Left lobe of liver (tissue), 2 donors: ENCODE measurements around the gene ZNF669. TPM values are rescaled to one million over a fixed set of nuclear protein-coding genes. Genes with fewer than 3 reads are reported as not detected.
A peak's percentile ranks its signal among the peaks of the same experiment; 100 is the strongest.
"Not testable (repeated sequence)": the region's sequence is repeated elsewhere in the genome, so short reads cannot be mapped to it uniquely, and the experiment has no call there.

Source experiments
- ATAC-seq: fragments of 200-7000 bp; cut with Tn5 transposase; one replicate; pipeline ENCODE4 v1.9.1; 2020; ENCODE audit warnings: mild to moderate bottlenecking, moderate library complexity
- DNase-seq: peaks from one replicate; pipeline ENCODE4 v3.0.0-alpha.2; 2020; ENCODE audit warnings: low spot score
- total RNA-seq: library from RNA; stranded (reverse); gene quantifications from one replicate; pipeline ENCODE4 v1.2.1, GENCODE V29; 2021
- donor health status: DM: no; HTN: no; CAD: no; lungs with moderate emphysema.
- donor health status: DM: no; HTN: yes; CAD: no.

The ZNF669 gene
- 1.7 TPM for total RNA-seq

- peak; percentile 97 for DNase-seq
- ATAC-seq = peak; percentile 99
These were observed at the start of gene ZNF669 for GRCh38 chr1:247103859-247104591. Gene ZNF669 (minus strand): TSS chr1:247104356. CDS start chr1:247104199, 157 bp downstream.

DNA sequence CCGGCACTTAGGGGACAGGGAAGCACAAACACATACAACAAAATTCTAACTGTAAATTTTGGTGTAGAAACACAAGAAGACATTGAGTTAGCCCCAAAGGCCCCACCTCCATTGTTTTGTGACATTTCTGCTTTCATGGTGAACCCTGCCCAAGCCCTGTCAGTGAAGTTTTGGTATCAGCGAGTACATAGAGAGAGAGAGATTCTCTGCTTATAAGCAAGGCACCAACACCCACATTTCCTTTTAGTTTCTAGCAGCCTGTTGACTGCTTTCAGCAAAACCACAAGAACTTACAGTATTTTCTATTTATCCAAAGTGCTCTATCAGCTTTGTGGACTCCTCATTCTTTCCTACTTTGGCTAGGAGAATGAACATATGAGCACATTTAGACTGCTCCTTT, 43.6 kb upstream of the ZNF669 start:
- DNase-seq = no peak
- no peak for ATAC-seq

GRCh38 chr1:247147120-247147519, 43.0 kb upstream of the ZNF669 start:
- not testable (repeated sequence) for ATAC-seq, DNase-seq

DNA sequence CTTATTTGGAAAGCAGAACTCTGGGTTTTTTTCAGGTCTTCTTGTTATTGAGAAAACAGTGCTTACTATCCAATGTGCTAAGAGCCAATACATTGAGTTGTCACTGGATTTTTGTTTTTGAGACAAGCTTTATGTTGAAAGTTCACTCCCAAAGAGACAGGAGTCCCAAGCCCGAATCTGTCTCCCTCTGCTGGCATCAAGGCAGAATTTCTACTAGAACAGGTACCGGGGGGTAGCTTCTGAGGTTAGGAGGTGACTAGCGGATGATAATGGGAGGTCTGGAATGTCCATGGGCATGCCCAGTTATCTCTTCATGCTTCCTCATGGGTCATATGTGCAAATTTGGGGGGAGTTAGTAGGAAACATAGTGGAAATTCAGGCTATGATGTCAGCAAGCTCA, 42.5 kb upstream of the ZNF669 start:
- no peak for DNase-seq
- no peak for ATAC-seq

- DNase-seq = no peak
- ATAC-seq = no peak
These were observed 41.1 kb upstream of the ZNF669 start for GRCh38 chr1:247145279-247145678.

DNA sequence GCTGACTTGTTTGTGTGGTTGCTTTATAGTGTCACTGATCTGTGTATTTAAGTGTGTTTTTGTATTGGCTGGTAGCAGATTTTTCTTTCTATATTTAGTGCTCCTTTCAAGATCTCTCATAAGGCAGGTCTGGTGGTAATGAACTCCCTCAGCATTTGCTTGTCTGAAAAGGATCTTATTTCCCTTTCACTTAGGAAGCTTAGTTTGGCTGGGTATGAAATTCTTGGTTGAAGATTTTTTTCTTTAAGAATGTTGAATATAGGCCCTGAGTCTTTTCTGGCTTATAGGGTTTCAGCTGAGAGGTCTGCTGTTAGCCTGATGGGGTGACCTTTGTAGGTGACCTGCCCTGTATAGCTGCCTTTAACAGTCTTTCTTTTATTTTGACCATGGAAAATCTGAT, 35.4 kb upstream of the ZNF669 start:
- DNase-seq, ATAC-seq: not testable (repeated sequence)

GRCh38 chr1:247131236-247131635, 27.1 kb upstream of the ZNF669 start:
- ATAC-seq (no peak), DNase-seq (no peak)

GRCh38 chr1:247127519-247128282, 23.5 kb upstream of the ZNF669 start:
- not testable (repeated sequence) for DNase-seq, ATAC-seq

DNA sequence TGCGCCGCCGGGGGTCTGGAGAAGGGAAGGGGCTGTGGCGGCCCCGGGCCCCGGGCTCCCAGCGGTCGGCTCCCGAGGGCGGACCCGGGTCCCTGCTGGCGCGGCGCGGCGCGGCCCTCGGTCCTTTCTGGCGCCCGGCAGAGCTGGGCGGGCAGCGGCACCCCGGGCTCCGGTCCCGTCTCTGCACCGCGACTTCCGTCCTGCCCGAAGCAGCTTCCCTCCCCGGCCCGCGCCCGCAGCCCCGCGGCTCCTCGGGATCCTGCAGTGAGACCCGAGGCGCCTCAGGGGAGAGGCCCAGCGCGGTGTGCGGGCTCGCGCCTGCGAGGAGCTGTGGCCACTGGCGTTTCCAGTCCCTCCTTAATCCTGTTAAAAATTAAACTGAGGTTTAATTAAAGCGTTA, 22.4 kb upstream of the ZNF669 start:
- peak; percentile 80 for ATAC-seq
- DNase-seq = not testable (repeated sequence)

DNA sequence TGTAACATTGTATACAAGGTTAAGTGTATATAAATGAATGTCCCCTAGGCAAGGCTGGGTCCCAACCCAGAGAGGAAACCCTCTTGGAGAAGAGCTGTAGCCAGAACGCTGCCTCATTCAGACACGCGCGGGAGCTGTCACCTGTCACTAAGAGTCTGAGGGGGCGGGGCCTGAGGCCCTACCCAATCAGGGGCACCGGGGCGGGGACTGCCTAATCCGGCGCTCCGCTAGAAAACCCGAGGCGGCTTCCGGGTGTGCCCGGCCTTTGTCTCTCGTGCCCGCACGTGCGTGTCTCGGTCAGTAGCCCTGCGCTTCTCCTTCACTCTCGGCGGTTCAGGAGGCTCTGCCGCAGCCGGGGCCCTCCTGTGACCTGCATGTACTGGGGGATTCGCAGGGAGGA, 22.0 kb upstream of the ZNF669 start:
- peak; percentile 99 for ATAC-seq
- not testable (repeated sequence) for DNase-seq

GRCh38 chr1:247121382-247121781, 17.2 kb upstream of the ZNF669 start:
- no peak for DNase-seq
- no peak for ATAC-seq

- ATAC-seq, DNase-seq: not testable (repeated sequence)
These were observed 16.2 kb upstream of the ZNF669 start for GRCh38 chr1:247120408-247120668.

- DNase-seq (no peak), ATAC-seq (no peak)
These were observed 15.6 kb upstream of the ZNF669 start for GRCh38 chr1:247119600-247120407.

- ATAC-seq (peak; percentile 26), DNase-seq (no peak)
These were observed 14.8 kb upstream of the ZNF669 start for GRCh38 chr1:247118946-247119446.

- DNase-seq (no peak), ATAC-seq (no peak)
These were observed 11.4 kb upstream of the ZNF669 start for GRCh38 chr1:247115545-247115944.

- ATAC-seq (no peak), DNase-seq (no peak)
These were observed 11.0 kb upstream of the ZNF669 start for GRCh38 chr1:247115141-247115510.

DNA sequence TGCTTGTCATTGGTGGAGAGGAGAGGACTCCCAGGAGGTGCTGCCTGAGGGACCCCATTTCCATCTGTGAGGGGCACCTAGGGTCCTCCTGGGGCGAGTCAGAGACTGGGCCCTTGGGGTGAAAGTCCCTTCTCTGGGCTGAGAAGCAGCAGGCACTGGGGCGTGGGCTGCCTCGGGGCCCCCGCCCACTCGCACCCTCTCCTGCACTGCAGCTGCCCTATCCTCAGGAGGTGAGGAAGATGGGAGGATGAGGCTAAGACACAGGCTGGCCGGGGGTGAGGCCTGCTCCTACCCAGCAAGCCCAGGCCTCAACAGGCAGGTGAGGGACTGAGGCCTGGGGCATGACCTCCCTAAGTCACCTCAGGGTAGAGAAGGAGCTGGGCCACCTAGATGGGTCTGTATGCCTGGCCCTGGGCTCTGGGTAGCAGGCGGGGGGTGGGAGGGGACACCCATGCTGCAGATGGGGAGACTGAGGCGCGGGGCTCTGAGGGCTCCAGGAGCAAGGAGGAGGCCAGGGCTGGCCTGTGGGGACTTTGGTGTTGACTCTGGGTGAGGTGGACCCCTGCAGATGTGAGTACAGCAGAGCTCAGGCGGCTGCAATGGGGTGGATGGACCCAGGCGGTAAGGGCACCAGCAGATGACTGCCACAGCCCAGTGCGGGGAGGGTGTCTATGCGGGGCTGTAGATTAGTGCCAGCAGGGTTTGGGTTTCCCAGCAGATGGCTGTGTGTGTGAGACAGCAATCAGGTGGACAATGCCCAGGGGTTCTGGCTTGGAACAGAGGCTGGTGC, 10.4 kb upstream of the ZNF669 start:
- ATAC-seq (no peak), DNase-seq (no peak)

GRCh38 chr1:247113733-247114271, 9.6 kb upstream of the ZNF669 start:
- ATAC-seq (peak; percentile 29), DNase-seq (peak; percentile 53)

GRCh38 chr1:247113094-247113497, 8.9 kb upstream of the ZNF669 start:
- DNase-seq (peak; percentile 84), ATAC-seq (peak; percentile 69)

GRCh38 chr1:247112479-247112781, 8.3 kb upstream of the ZNF669 start:
- ATAC-seq (peak; percentile 36), DNase-seq (peak; percentile 63)
